Keratinocyte (primary cell): ENCODE data around the gene CLEC2A. TPM values are rescaled to one million over a fixed set of nuclear protein-coding genes. Genes with fewer than 3 reads are reported as not detected.
A peak's percentile ranks its signal among the peaks of the same experiment; 100 is the strongest.

Experiments
- DNase-seq: peaks from one replicate; pipeline ENCODE4 v3.0.0-alpha.2; 2011; ENCODE audit warnings: low read depth, missing footprints, low spot score
- FAIRE-seq: peaks from 2 replicates; lab custom pipeline; 2011; peaks lifted over from hg19 to GRCh38; lab: Jason Lieb, UNC
- H2AFZ ChIP-seq: 2 replicates; pipeline ENCODE4 v1.6.0; 2012; ENCODE audit warnings: low read length, control low read depth, inconsistent platforms; ENCODE audit not compliant: control insufficient read depth
- H3K27ac ChIP-seq: 2 replicates; pipeline ENCODE4 v1.5.1; 2011; ENCODE audit warnings: low read length; ENCODE audit not compliant: control insufficient read depth, insufficient read depth
- H3K27me3 ChIP-seq: 3 replicates; pipeline ENCODE4 v1.6.0; 2011; ENCODE audit warnings: low read length; ENCODE audit not compliant: control insufficient read depth, insufficient read depth; ENCODE audit errors: extremely low read depth
- H3K36me3 ChIP-seq, 2 experiments: 2 replicates in 1 of 2; 3 replicates in 1 of 2; pipeline ENCODE4 v1.5.1; 2011; ENCODE audit warnings: low read length in 2 of 2, mild to moderate bottlenecking in 1 of 2; ENCODE audit not compliant: control insufficient read depth in 2 of 2, insufficient read depth in 2 of 2; ENCODE audit errors: extremely low read depth in 1 of 2
- H3K4me1 ChIP-seq: 3 replicates; pipeline ENCODE4 v1.5.1; 2011; ENCODE audit warnings: low read length; ENCODE audit not compliant: control insufficient read depth, insufficient read depth; ENCODE audit errors: extremely low read depth
- H3K4me2 ChIP-seq: 3 replicates; pipeline ENCODE4 v1.6.0; 2011; ENCODE audit warnings: low read depth, low read length; ENCODE audit not compliant: control insufficient read depth, insufficient read depth; ENCODE audit errors: extremely low read depth
- H3K4me3 ChIP-seq, 3 experiments: fragments of 200-600 bp in 1 of 3; sonication (generic) in 1 of 3; 2 replicates in 2 of 3; 3 replicates in 1 of 3; pipeline ENCODE4 v1.5.1; 2011 to 2016; ENCODE audit warnings: low read length in 3 of 3, mild to moderate bottlenecking in 3 of 3, control low read depth in 2 of 3, inconsistent platforms in 1 of 3, low read depth in 1 of 3, mixed read lengths in 1 of 3, mixed run types in 1 of 3, moderate library complexity in 1 of 3; ENCODE audit not compliant: control insufficient read depth in 2 of 3, insufficient read depth in 2 of 3; ENCODE audit errors: extremely low read depth in 1 of 3
- H3K79me2 ChIP-seq: 2 replicates; pipeline ENCODE4 v1.6.0; 2012; ENCODE audit warnings: low read length; ENCODE audit not compliant: control insufficient read depth, insufficient read depth
- H3K9ac ChIP-seq: 3 replicates; pipeline ENCODE4 v1.6.0; 2011; ENCODE audit warnings: low read length; ENCODE audit not compliant: control insufficient read depth, insufficient read depth; ENCODE audit errors: extremely low read depth
- H3K9me1 ChIP-seq: 3 replicates; pipeline ENCODE4 v1.6.0; 2011; ENCODE audit warnings: low read length; ENCODE audit not compliant: control insufficient read depth, insufficient read depth; ENCODE audit errors: extremely low read depth
- H3K9me3 ChIP-seq: 2 replicates; pipeline ENCODE4 v1.5.1; 2012; ENCODE audit warnings: low read depth, low read length; ENCODE audit not compliant: control insufficient read depth
- H4K20me1 ChIP-seq: 3 replicates; pipeline ENCODE4 v1.6.0; 2011; ENCODE audit warnings: low read length; ENCODE audit not compliant: control insufficient read depth, insufficient read depth; ENCODE audit errors: extremely low read depth
- CTCF ChIP-seq, 3 experiments: IDR thresholded peaks in 1 of 3; conservative IDR thresholded peaks in 1 of 3; optimal IDR thresholded peaks in 1 of 3; 2 replicates in 2 of 3; 3 replicates in 1 of 3; pipeline versions ENCODE3 to v1.5.1; 2011; ENCODE audit warnings: low read length in 3 of 3, mild to moderate bottlenecking in 3 of 3, moderate library complexity in 2 of 3, control low read depth in 1 of 3, inconsistent platforms in 1 of 3; ENCODE audit not compliant: insufficient read depth in 2 of 3; ENCODE audit errors: extremely low read depth in 1 of 3
- EZH2 ChIP-seq: IDR thresholded peaks from one replicate; pipeline ENCODE4 v1.6.1; 2012; ENCODE audit warnings: inconsistent platforms, mild to moderate bottlenecking, low read length, moderate library complexity
- dilution Hi-C: fragments of 300-500 bp; cut with MboI; formaldehyde crosslinking; loops from one replicate; pipeline ENCODE4 v1.7.0; 2020; ENCODE audit warnings: low sequenced_read_pairs; ENCODE audit not compliant: extremely low pct_ligation_motif_present
- polyA plus RNA-seq, 5 experiments: library from polyadenylated mRNA; depleted of rRNA in 3 of 5; stranded (reverse) in 3 of 5; stranded (forward) in 1 of 5; unstranded in 1 of 5; fragments of >200 nt; gene quantifications; 1 replicate in 1 of 5; 2 replicates in 3 of 5; 3 replicates in 1 of 5; pipeline versions ENCODE4 v1.2.1 to v1.2.3, GENCODE V29; 2011 to 2012; ENCODE audit warnings: missing spikeins in 2 of 5, low read depth in 1 of 5, low replicate concordance in 1 of 5

CLEC2A gene
- polyA plus RNA-seq, 1 donor (not counting 4 experiments of a cell fraction or from before 2014, with no cell fraction given) = 0.88 TPM

GRCh38 chr12:9888665-9889273 is 43.4 kb downstream of the CLEC2A start:
- dilution Hi-C loops = no loop called here

GRCh38 chr12:9883175-9883574 is 49.0 kb downstream of the CLEC2A start:
- TF ChIP-seq EZH2 (no peak), CTCF (optimal IDR thresholded peaks at IDR 0.05 in 1 of 3, IDR thresholded peaks at IDR 0.05 in 1 of 3, conservative IDR thresholded peaks at IDR 0.05 in 1 of 3; ENCODE audit: extremely low read depth in 1 of 3, insufficient read depth in 2 of 3, low read length in 3 of 3) (no peak)

More at GRCh38 chr12:9888665-9889273, 43.4 kb downstream of the CLEC2A start:
- Histone ChIP-seq H3K4me3 (no peak overlapping the region), H3K4me1 (peaks cover 4% of the 10 kb centered on the region), H3K27ac (no peak overlapping the region), H3K9ac (no peak overlapping the region), H3K79me2 (no peaks in the 10 kb centered on the region), H4K20me1 (no peaks in the 10 kb centered on the region), H3K4me2 (no peak overlapping the region), H3K9me3 (no peaks in the 10 kb centered on the region), H3K9me1 (no peaks in the 10 kb centered on the region), H2AFZ (peak overlapping the region; percentile 74), H3K36me3 (no peaks in the 10 kb centered on the region), H3K27me3 (no peaks in the 10 kb centered on the region)
- DNase-seq (no peak), FAIRE-seq (peak; percentile 87)
- no peak for TF ChIP-seq EZH2
- TF ChIP-seq CTCF (optimal IDR thresholded peaks at IDR 0.05 in 1 of 3, IDR thresholded peaks at IDR 0.05 in 1 of 3, conservative IDR thresholded peaks at IDR 0.05 in 1 of 3; ENCODE audit: extremely low read depth in 1 of 3, insufficient read depth in 2 of 3, low read length in 3 of 3) = no peak

More at GRCh38 chr12:9883175-9883574, 49.0 kb downstream of the CLEC2A start:
- dilution Hi-C loops = no loop called here
- no peak for DNase-seq
- Histone ChIP-seq H3K9ac (no peak overlapping the region), H3K4me3 (no peak overlapping the region), H4K20me1 (no peaks in the 10 kb centered on the region), H3K27ac (no peak overlapping the region), H3K9me3 (no peaks in the 10 kb centered on the region), H2AFZ (no peak overlapping the region), H3K36me3 (no peaks in the 10 kb centered on the region), H3K4me2 (peak overlapping the region; percentile 35), H3K4me1 (peaks cover 11% of the 10 kb centered on the region), H3K79me2 (no peaks in the 10 kb centered on the region), H3K27me3 (no peaks in the 10 kb centered on the region), H3K9me1 (no peaks in the 10 kb centered on the region)
- peak; percentile 72 for FAIRE-seq
